AG10803 (cell line): Measurements from ENCODE around the gene GTPBP3.

Experiments used
- DNase-seq: peaks from one replicate; pipeline ENCODE4 v3.0.0; 2010; ENCODE audit warnings: low read depth
- H3K4me3 ChIP-seq: 2 replicates; pipeline ENCODE4 v1.5.1; 2011; ENCODE audit warnings: mild to moderate bottlenecking, low read length, control low read depth
- TF ChIP-seq, protein P1 (sequence below): conservative IDR thresholded peaks from 2 replicates; pipeline ENCODE4 v1.5.1; 2011; ENCODE audit warnings: mild to moderate bottlenecking, low read length, control low read depth, inconsistent platforms

GTPBP3 gene

DNA sequence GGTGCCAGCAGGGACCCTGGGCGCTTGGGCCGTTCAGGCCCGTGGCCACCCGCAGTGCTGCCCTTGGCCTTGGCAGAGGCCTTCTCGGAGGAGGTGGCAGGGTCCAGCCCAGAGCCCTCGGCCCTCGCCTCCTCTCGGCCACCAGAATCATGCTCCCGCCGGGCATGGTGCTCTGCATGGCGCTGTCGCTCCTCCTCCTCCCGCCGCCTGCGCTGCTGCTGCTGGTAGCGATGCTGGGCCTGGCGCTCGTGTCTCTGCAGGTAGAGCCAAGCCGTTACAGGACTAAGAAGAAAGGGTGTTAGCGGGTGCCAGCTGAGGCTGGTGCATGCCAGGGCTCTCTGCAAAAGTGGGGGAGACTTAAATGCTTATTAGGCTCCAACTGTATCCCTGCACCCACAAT, 12.2 kb upstream of the GTPBP3 start:
- DNase-seq, result no peak
- H3K4me3 ChIP-seq, result no peak overlapping the region
- TF ChIP-seq, protein P1, sequence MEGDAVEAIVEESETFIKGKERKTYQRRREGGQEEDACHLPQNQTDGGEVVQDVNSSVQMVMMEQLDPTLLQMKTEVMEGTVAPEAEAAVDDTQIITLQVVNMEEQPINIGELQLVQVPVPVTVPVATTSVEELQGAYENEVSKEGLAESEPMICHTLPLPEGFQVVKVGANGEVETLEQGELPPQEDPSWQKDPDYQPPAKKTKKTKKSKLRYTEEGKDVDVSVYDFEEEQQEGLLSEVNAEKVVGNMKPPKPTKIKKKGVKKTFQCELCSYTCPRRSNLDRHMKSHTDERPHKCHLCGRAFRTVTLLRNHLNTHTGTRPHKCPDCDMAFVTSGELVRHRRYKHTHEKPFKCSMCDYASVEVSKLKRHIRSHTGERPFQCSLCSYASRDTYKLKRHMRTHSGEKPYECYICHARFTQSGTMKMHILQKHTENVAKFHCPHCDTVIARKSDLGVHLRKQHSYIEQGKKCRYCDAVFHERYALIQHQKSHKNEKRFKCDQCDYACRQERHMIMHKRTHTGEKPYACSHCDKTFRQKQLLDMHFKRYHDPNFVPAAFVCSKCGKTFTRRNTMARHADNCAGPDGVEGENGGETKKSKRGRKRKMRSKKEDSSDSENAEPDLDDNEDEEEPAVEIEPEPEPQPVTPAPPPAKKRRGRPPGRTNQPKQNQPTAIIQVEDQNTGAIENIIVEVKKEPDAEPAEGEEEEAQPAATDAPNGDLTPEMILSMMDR, result no peak

DNA sequence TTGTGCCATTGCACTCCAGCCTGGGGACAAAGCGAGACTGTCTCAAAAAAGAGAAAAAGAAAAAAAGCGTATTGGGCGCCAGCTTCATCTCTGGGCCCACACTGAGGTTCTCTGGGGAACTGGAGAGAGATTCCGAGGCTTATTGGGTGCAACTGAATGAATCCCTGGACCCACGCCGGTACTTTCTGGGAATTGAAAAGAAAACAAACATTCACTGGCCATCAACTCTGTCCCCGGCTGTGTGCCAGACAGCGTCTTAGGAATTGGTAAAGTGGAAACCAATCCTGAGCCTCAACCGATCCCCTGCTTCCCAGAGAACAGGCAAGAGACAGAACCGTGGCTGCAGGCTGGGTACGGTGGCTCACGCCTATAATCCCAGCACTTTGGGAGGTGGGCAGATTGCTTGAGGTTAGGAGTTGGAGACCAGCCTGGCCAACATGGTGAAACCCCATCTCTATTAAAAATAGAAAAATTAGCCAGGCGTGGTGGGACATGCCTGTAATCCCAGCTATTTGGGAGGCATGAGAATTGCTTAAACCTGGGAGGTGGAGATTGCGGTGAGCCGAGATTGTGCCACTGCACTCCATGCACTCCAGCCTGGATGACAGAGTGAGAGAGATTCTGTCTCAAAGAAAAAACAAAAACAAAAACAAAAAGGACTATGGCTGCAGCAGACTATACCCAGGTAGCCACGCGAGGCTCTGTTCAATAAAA, 11.3 kb upstream of the GTPBP3 start:
- TF ChIP-seq, protein P1, result no peak
- no peak for DNase-seq
- no peak overlapping the region for H3K4me3 ChIP-seq

DNA sequence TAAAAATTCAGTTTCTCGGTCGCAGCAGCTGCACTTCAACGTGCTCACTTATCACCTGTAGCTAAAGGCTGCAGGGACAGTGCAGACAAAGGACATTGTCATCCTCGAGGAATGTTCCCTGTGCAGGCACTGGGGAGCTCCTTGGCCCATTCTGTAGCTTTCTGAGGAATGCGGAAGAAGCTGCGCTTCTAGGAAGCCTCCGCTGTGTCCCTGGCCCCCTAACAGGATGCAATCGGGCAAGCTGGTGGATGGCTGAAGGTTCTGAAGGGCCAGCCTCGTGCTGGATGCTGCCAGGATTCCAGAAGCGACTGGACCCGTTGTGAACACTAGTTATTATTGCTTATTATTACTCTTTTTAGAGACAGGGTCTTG, 10.8 kb upstream of the GTPBP3 start:
- TF ChIP-seq, protein P1, result no peak
- H3K4me3 ChIP-seq, result no peak overlapping the region
- DNase-seq, result no peak

DNA sequence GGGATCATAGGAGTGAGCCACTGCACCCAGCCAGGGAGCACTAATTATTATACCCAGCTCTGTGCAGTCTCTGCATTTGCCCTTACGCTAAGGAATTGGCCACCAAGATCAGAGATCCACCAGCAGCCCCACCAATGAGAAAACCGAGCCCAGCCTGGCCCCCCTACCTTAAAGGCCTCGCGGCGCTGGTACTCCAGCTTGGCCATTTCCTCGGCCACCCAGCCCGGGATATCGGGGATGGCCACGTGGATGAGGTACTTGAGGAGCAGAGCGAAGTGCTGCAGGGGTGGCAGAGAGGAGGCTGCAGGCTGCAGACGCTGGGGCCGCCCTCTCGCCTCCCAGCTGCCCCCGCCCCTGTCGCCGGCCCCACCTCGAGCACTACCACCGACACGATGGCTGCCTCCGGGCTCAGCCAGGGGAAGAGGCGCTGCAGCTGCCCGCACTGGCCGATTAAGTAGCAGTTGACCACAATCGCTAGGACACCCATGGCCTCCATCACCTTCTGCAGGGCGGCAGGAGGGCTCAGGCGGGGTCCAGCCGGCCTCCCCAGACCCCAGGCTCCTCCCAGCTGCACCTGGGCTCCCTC, 10.2 kb upstream of the GTPBP3 start:
- no peak overlapping the region for H3K4me3 ChIP-seq
- TF ChIP-seq, protein P1, result no peak
- DNase-seq, result no peak

DNA sequence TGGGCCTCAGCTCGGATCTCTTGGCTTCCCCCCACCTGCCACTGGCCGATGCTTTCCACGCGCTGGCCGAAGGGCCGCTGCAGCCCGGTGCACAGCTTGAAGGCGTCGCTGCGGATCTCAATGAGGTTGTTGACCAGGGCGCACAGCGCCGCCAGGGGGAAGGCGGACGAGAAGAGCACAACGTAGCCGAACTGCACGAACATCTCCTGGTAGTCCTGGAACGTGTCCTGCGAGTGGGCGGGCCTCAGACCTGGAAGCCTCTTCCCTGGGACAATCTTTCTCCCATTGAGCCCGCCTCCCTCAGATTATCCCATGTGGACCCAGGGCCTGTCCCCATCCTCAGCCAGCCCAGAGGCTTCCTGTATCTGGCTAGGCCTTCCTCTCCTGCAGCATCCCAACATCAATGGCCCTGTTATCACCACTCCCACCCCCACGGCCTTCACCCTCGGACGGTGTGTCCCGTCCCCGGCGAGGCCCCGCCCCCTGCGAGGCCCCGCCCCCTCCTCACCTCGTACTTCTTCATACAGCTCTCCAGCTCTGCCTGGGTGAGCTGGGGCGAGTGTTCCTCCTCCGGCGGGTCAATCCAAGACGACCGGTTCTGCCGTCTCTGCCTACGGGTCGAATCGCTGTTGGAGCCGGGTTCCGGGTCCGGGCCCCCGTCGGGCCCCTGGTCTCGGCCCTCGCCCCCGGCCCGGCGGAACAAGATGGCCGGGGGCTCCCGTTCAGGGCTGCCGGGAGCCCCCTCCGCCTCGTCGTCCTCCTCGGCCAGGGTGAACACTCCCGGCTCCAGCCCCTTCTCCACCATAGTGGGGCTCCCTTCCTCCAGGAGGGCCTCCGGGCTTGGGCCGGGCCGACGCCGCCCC, 9.5 kb upstream of the GTPBP3 start:
- no peak overlapping the region for H3K4me3 ChIP-seq
- TF ChIP-seq, protein P1, result no peak
- DNase-seq, result no peak

DNA sequence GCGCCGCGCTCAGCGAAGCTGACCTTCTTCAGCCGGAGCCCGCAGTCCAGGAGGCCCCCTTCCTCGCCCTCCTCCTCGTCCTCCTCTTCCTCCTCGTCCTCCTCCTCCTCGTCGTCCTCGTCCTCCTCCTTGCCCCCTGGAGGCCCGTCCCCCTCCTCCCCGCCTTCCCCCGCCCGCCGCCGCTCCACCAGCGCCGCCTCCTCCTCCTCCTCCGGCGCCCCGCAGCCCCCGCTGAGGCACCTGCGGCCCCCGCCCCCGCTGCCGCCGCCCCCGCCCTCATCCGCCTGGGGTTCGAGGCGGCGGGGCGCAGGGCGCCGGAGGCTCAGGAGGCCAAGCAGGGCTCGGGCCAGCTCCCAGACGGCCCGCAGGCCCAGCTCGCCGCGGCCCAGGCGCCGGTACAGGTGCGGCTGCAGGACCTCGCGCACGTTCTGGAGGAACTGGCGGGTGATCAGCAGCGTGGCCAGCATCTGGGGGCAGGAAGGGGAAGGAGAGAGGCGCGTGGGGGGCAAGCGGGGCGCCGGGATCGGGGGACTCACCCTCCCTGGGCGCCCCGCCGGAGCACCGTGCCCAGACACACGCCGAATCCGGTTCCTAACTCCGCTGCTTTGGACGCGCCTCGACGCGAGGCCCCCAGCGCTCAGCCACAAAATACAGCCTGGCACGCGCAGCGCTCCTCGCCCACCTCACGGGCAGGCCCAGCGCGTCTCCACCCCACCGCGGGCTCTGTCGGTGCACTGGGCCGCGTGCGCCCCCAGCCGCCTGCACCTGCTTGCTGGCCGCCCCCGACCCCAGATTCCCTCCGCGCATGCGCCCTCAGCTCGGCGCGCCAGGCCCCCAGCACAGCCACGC, 8.6 kb upstream of the GTPBP3 start:
- DNase-seq, result no peak
- TF ChIP-seq, protein P1, result no peak
- H3K4me3 ChIP-seq, result no peak overlapping the region
